Lower leg skin (tissue), 3 donors: ENCODE data around the gene NOP53.
"Not testable (repeated sequence)": the region's sequence is repeated elsewhere in the genome, so short reads cannot be mapped to it uniquely, and the experiment has no call there.

ENCODE experiments used
- POLR2A ChIP-seq, 2 donors: fragments of 450-650 bp; IDR thresholded peaks; one replicate each; pipeline ENCODE4 v1.6.1; 2016 to 2017; ENCODE audit warnings: antibody characterized with exemption in 2 of 2, mild to moderate bottlenecking in 1 of 2, moderate library complexity in 1 of 2
- TF ChIP-seq, protein P1 (sequence below), 3 donors: fragments of 450-650 bp; IDR thresholded peaks; one replicate each; pipeline ENCODE4 v1.5.1; 2016; ENCODE audit warnings: antibody characterized with exemption in 3 of 3, mild to moderate bottlenecking in 3 of 3, moderate library complexity in 2 of 3

DNA sequence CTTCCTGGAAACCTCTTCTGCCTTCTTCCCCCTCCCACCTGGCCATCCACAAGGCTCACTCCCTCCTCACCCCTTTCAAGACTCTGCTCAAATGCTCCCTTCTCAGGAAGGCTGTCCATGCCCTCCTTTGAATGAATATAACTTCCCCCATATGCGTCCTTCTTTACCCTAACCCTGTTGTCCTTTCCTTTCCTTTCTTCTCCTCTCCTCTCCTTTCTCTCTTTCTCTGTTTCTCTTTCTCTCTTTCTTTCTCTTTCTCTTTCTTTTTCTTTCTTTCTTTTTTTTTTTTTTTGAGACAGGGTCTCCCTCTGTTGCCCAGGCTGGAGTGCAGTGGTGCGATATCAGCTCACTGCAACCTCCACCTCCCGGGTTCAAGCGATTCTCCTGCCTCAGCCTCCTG, 17.1 kb upstream of the NOP53 start:
- TF ChIP-seq, protein P1, sequence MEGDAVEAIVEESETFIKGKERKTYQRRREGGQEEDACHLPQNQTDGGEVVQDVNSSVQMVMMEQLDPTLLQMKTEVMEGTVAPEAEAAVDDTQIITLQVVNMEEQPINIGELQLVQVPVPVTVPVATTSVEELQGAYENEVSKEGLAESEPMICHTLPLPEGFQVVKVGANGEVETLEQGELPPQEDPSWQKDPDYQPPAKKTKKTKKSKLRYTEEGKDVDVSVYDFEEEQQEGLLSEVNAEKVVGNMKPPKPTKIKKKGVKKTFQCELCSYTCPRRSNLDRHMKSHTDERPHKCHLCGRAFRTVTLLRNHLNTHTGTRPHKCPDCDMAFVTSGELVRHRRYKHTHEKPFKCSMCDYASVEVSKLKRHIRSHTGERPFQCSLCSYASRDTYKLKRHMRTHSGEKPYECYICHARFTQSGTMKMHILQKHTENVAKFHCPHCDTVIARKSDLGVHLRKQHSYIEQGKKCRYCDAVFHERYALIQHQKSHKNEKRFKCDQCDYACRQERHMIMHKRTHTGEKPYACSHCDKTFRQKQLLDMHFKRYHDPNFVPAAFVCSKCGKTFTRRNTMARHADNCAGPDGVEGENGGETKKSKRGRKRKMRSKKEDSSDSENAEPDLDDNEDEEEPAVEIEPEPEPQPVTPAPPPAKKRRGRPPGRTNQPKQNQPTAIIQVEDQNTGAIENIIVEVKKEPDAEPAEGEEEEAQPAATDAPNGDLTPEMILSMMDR (IDR thresholded peaks at IDR 0.05): not testable (repeated sequence)
- not testable (repeated sequence) for TF ChIP-seq POLR2A (IDR thresholded peaks at IDR 0.05)
